Left lung (tissue), 10 donors: Measurements from ENCODE around the gene RASAL2. TPM values are rescaled to one million over a fixed set of nuclear protein-coding genes. Genes with fewer than 3 reads are reported as not detected.
"Not testable (repeated sequence)": the region's sequence is repeated elsewhere in the genome, so short reads cannot be mapped to it uniquely, and the experiment has no call there.

Experiments used
- ATAC-seq: fragments of 200-7000 bp; cut with Tn5 transposase; one replicate; pipeline ENCODE4 v1.9.1; 2020; ENCODE audit warnings: moderate library complexity
- DNase-seq, 4 donors: peaks; one replicate each; pipeline ENCODE4 v3.0.0-alpha.2; 2013 to 2020
- H3K27ac ChIP-seq, 2 donors: fragments of 200-600 bp; sonication (generic) in 1 of 2; one replicate each; pipeline versions ENCODE4 v1.5.0 to v1.8.0; 2020 to 2021
- H3K27me3 ChIP-seq, 2 donors: fragments of 200-600 bp; sonication (generic) in 1 of 2; one replicate each; pipeline versions ENCODE4 v1.5.0 to v1.8.0; 2020 to 2021
- H3K36me3 ChIP-seq, 2 donors: fragments of 200-600 bp; sonication (generic) in 1 of 2; one replicate each; pipeline versions ENCODE4 v1.5.0 to v1.8.0; 2020 to 2021
- H3K4me1 ChIP-seq, 2 donors: fragments of 200-600 bp; one replicate each; pipeline ENCODE4 v1.8.0; 2021
- H3K4me3 ChIP-seq, 2 donors: fragments of 200-600 bp; sonication (generic) in 1 of 2; one replicate each; pipeline versions ENCODE4 v1.5.0 to v1.8.0; 2020 to 2021; ENCODE audit warnings: mild to moderate bottlenecking in 1 of 2
- H3K9me3 ChIP-seq, 2 donors: fragments of 200-600 bp; sonication (generic) in 1 of 2; one replicate each; pipeline versions ENCODE4 v1.5.0 to v1.8.0; 2020 to 2021
- intact Hi-C, 2 donors: fragments of 100-400 bp; cut with DNase I; formaldehyde crosslinking; loops; one replicate each; pipeline versions ENCODE4 v1.11.2 to v1.14.2; 2022
- polyA plus RNA-seq, 6 donors: library from polyadenylated mRNA; unstranded; fragments of 120-200 nt; gene quantifications; one replicate each; pipeline ENCODE4 v1.2.1, GENCODE V29; 2013; ENCODE audit not compliant: insufficient read length in 6 of 6
- total RNA-seq, 2 donors: library from RNA; stranded (reverse); fragmentation: NEBNext Ultra II Directional; extraction: Animal tissue kit (Norgen Biotek cat#: 25700); gene quantifications; one replicate each; pipeline ENCODE4 v1.2.1, GENCODE V29; 2021
- TF ChIP-seq, protein P1 (sequence below), 2 donors: fragments of 200-600 bp; sonication (generic) in 1 of 2; IDR thresholded peaks; one replicate each; pipeline versions ENCODE4 v1.5.0 to v1.8.0; 2021; ENCODE audit warnings: antibody characterized with exemption in 2 of 2
- donor health status: DM: no; HTN: yes; CAD: no.
- donor health status: DM: no; HTN: no; CAD: no.

The RASAL2 gene
- total and polyA plus RNA-seq, 8 donors = 26.4 to 35.6 (median 29.5) TPM

DNA sequence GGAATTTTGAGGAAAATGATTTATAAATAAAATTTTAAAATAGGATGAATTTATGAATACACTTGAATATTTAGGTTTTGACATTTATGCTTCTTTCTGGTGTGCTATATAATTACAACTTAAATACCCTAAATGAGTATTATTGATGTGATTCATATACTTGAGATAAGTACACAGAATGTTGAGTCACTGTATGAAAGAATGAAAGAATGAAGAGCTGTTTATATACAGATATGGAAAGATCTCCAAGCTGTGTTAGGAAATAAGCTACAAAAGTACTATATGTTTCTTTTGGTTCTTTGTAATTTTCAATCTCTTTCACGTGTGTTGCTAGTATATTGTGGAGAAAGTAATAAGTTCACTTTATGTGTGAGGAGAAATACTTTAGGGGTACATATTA is 147.2 kb downstream of the RASAL2 start:
- TF ChIP-seq, protein P1, sequence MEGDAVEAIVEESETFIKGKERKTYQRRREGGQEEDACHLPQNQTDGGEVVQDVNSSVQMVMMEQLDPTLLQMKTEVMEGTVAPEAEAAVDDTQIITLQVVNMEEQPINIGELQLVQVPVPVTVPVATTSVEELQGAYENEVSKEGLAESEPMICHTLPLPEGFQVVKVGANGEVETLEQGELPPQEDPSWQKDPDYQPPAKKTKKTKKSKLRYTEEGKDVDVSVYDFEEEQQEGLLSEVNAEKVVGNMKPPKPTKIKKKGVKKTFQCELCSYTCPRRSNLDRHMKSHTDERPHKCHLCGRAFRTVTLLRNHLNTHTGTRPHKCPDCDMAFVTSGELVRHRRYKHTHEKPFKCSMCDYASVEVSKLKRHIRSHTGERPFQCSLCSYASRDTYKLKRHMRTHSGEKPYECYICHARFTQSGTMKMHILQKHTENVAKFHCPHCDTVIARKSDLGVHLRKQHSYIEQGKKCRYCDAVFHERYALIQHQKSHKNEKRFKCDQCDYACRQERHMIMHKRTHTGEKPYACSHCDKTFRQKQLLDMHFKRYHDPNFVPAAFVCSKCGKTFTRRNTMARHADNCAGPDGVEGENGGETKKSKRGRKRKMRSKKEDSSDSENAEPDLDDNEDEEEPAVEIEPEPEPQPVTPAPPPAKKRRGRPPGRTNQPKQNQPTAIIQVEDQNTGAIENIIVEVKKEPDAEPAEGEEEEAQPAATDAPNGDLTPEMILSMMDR (IDR thresholded peaks at IDR 0.05) = no peak
- DNase-seq (no peak), ATAC-seq (peak; percentile 39)
- no peak overlapping the region for H3K4me3 ChIP-seq
- H3K9me3 ChIP-seq = no peaks in the 10 kb centered on the region
- H3K27ac ChIP-seq = no peak overlapping the region
- H3K4me1 ChIP-seq = peaks cover 10 to 15% of the 10 kb centered on the region in 2 donors
- no peaks in the 10 kb centered on the region for H3K27me3 ChIP-seq
- no peaks in the 10 kb centered on the region for H3K36me3 ChIP-seq
- intact Hi-C loops = no loop called here

DNA sequence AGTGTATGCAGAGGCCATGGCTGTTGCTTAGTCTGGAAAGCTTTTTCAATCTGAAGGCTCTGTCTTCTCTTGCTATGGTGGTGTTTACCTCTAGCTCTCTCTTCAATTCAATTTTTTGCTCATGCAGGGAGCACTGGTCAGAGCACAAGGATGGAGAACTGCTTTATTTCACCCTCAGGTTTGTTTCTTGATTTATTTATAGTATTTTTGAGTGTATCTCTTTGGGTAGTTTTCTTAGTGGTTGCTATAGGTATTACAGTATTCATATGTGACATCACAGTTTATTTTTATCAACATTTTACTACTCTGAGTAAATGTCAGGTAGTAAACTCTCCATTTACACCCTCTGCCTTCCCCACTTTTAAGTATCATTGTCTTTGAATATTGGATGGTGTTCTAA is 147.9 kb downstream of the RASAL2 start:
- Histone ChIP-seq H3K27me3 (no peaks in the 10 kb centered on the region), H3K4me3 (no peak overlapping the region), H3K36me3 (no peaks in the 10 kb centered on the region), H3K9me3 (peaks cover 0 to under 1% of the 10 kb centered on the region in 2 donors), H3K4me1 (peaks cover 10 to 15% of the 10 kb centered on the region in 2 donors), H3K27ac (no peak overlapping the region)
- intact Hi-C loops = no loop called here
- TF ChIP-seq, protein P1 (IDR thresholded peaks at IDR 0.05) = no peak
- ATAC-seq (no peak), DNase-seq (no peak)

DNA sequence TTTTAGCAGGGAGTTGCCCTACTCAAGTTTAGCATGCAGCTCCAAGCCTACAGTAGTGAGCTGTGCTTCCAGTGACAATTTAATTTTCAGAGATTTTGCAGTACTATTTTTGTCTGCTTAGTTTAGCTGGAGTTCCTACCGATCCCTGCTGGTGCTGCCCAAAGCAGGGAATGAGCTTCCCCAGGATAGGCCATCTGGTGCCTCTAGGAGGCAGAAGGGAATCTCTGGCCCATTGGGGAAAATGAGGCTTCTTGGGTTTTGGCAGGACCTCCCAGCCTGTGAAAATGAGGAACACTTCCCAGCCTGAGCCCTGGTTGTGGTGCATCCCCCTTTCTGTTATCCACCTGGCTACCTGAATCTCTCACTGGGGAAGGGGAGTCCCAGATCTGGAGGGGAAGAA is 149.2 kb downstream of the RASAL2 start:
- H3K9me3 ChIP-seq = peaks cover 0 to 7% of the 10 kb centered on the region in 2 donors
- TF ChIP-seq, protein P1 (IDR thresholded peaks at IDR 0.05) = no peak
- no peak overlapping the region for H3K4me3 ChIP-seq
- no peaks in the 10 kb centered on the region for H3K36me3 ChIP-seq
- H3K27me3 ChIP-seq = no peaks in the 10 kb centered on the region
- ATAC-seq (no peak), DNase-seq (no peak)
- intact Hi-C loops = no loop called here
- H3K4me1 ChIP-seq = peaks cover 10 to 15% of the 10 kb centered on the region in 2 donors
- no peak overlapping the region for H3K27ac ChIP-seq

DNA sequence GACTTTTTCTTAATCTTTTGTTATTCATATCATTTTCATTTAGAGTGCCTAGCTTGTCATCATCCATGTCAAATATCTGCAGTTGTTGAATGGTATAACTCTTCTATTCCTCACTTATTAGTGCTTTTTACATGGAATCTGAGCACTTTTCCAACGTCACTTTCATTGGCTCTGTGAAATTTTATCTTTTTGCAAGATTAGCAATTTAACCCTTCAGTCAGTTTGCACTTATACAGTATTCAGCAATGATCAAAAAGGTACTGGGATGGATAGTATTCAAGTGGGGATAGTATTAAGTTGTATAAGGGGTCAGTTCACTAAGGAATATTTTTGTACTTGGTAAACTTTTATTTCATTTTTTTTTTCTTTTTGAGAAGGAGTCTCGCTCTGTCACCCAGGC is 150.0 kb downstream of the RASAL2 start:
- no peaks in the 10 kb centered on the region for H3K27me3 ChIP-seq
- H3K4me1 ChIP-seq = peaks cover 2 to 8% of the 10 kb centered on the region in 2 donors
- TF ChIP-seq, protein P1 (IDR thresholded peaks at IDR 0.05) = no peak
- ATAC-seq (no peak), DNase-seq (no peak)
- intact Hi-C loops = no loop called here
- no peak overlapping the region for H3K27ac ChIP-seq
- H3K9me3 ChIP-seq = peaks cover 0 to 15% of the 10 kb centered on the region in 2 donors
- no peaks in the 10 kb centered on the region for H3K36me3 ChIP-seq
- H3K4me3 ChIP-seq = no peak overlapping the region

DNA sequence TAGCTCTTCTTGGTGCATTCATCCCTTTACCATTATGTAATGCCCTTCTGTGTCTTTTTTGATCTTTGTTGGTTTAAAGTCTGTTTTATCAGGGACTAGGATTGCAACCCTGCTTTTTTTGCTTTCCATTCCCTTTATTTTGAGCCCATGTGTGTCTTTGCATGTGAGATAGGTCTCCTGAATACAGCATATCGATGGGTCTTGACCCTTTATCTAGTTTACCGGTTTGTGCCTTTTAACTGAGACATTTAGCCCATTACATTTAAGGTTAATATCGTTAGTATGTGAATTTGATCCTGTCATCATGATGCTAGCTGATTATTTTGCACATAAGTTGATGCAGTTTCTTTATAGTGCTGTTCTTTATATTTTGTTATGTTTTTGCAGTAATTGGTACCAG is 154.4 kb downstream of the RASAL2 start:
- H3K27ac ChIP-seq, DNase-seq, H3K27me3 ChIP-seq, H3K4me1 ChIP-seq, H3K4me3 ChIP-seq, intact Hi-C loops, H3K36me3 ChIP-seq, ATAC-seq: not testable (repeated sequence)
- H3K9me3 ChIP-seq = peaks cover 0 to 26% of the 10 kb centered on the region in 2 donors

DNA sequence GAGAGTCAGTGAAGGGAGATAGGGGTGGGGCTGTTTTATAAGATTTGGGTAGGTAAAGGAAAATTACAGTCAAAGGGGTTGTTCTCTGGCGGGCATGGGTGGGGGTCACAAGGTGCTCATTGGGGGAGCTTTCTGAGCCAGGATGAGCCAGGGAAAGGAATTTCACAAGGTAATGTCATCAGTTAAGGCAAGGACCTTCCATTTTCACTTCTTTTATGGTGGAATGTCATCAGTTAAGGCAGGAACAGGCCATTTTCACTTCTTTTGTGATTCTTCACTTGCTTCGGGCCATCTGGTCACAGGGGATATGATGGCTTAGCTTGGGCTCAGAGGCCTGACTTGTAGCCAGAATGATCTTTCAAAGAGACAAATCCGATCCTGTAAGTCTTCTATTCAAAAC is 159.7 kb downstream of the RASAL2 start:
- H3K4me3 ChIP-seq, H3K27me3 ChIP-seq, DNase-seq, H3K4me1 ChIP-seq, intact Hi-C loops, H3K36me3 ChIP-seq, H3K27ac ChIP-seq, ATAC-seq: not testable (repeated sequence)
- peaks cover 0 to 26% of the 10 kb centered on the region in 2 donors for H3K9me3 ChIP-seq
